Cardiac septum (tissue), 1 donor: ENCODE measurements around the gene CELSR2. TPM values are rescaled to one million over a fixed set of nuclear protein-coding genes. Genes with fewer than 3 reads are reported as not detected.
A peak's percentile ranks its signal among the peaks of the same experiment; 100 is the strongest.
"Not testable (repeated sequence)": the region's sequence is repeated elsewhere in the genome, so short reads cannot be mapped to it uniquely, and the experiment has no call there.

Source experiments
- DNase-seq: peaks from one replicate; pipeline ENCODE4 v3.0.0-alpha.2; 2020; ENCODE audit warnings: low spot score
- intact Hi-C: fragments of 100-400 bp; cut with DNase I; formaldehyde crosslinking; loops from one replicate; pipeline ENCODE4 v1.14.0; 2022
- total RNA-seq: library from RNA; stranded (reverse); fragmentation: NEBNext Ultra II Directional; extraction: Animal tissue kit (Norgen Biotek cat#: 25700); gene quantifications from one replicate; pipeline ENCODE4 v1.2.1, GENCODE V29; 2021
- donor health status: DM: no; HTN: no; CAD: no.

The CELSR2 gene
- total RNA-seq, 1 donor from 2014 or later: 7.1 TPM

- DNase-seq: no peak
These were observed 41.7 kb downstream of the CELSR2 start for GRCh38 chr1:109290998-109291397.

GRCh38 chr1:109292364-109292763 lies 43.0 kb downstream of the CELSR2 start:
- intact Hi-C loops: no loop called here

More at GRCh38 chr1:109290998-109291397, 41.7 kb downstream of the CELSR2 start:
- intact Hi-C loops: no loop called here

GRCh38 chr1:109293026-109293425 lies 43.7 kb downstream of the CELSR2 start:
- intact Hi-C loops: no loop called here
- DNase-seq: no peak

More at GRCh38 chr1:109292364-109292763, 43.0 kb downstream of the CELSR2 start:
- no peak for DNase-seq

- no peak for DNase-seq
- intact Hi-C loops: no loop called here
These were observed 45.1 kb downstream of the CELSR2 start for GRCh38 chr1:109294481-109294880.

- no peak for DNase-seq
- intact Hi-C loops: no loop called here
These were observed 46.5 kb downstream of the CELSR2 start for GRCh38 chr1:109295712-109296415.

GRCh38 chr1:109296782-109297181 lies 47.4 kb downstream of the CELSR2 start:
- intact Hi-C loops: no loop called here

GRCh38 chr1:109298666-109299557 lies 49.6 kb downstream of the CELSR2 start:
- peak; percentile 81 for DNase-seq
- intact Hi-C loops: loop anchor here (2.0 kb wide), 1 partner anchor 16 kb away; the partner anchor contains the start of gene PSRC1

More at GRCh38 chr1:109296782-109297181, 47.4 kb downstream of the CELSR2 start:
- DNase-seq: no peak

- DNase-seq: peak; percentile 83
These were observed 50.4 kb downstream of the CELSR2 start for GRCh38 chr1:109299558-109300343.

GRCh38 chr1:109300650-109301151 lies 51.4 kb downstream of the CELSR2 start:
- no peak for DNase-seq
- intact Hi-C loops: no loop called here

More at GRCh38 chr1:109299558-109300343, 50.4 kb downstream of the CELSR2 start:
- intact Hi-C loops: loop anchor here (2.0 kb wide), 1 partner anchor 17 kb away; the partner anchor contains the start of gene PSRC1

GRCh38 chr1:109301874-109302273 lies 52.5 kb downstream of the CELSR2 start:
- no peak for DNase-seq
- intact Hi-C loops: no loop called here

- DNase-seq: no peak
- intact Hi-C loops: no loop called here
These were observed 55.0 kb downstream of the CELSR2 start for GRCh38 chr1:109304226-109304920.

- not testable (repeated sequence) for DNase-seq
- intact Hi-C loops: loop anchor here (2.0 kb wide), 1 partner anchor 93 kb away; no protein-coding TSS in a partner anchor
These were observed 56.7 kb downstream of the CELSR2 start for GRCh38 chr1:109305991-109306390.

- no peak for DNase-seq
- intact Hi-C loops: loop anchor here (2.0 kb wide), 1 partner anchor 92 kb away; no protein-coding TSS in a partner anchor
These were observed 57.5 kb downstream of the CELSR2 start, which contains the start of gene MYBPHL for GRCh38 chr1:109306832-109307273. TSS of gene MYBPHL (minus strand) at chr1:109307011. CDS start at chr1:109306991, 20 bp downstream.

- peak; percentile 79 for DNase-seq
- intact Hi-C loops: loop anchor here (2.0 kb wide), 1 partner anchor 91 kb away; no protein-coding TSS in a partner anchor
These were observed 58.1 kb downstream of the CELSR2 start for GRCh38 chr1:109307274-109308021.

- intact Hi-C loops: no loop called here
- no peak for DNase-seq
These were observed 60.0 kb downstream of the CELSR2 start for GRCh38 chr1:109309347-109309746.

GRCh38 chr1:109312246-109312645 lies 62.9 kb downstream of the CELSR2 start:
- no peak for DNase-seq
- intact Hi-C loops: loop anchor here (5.0 kb wide), 1 partner anchor 35 kb away; no protein-coding TSS in a partner anchor

- DNase-seq: no peak
- intact Hi-C loops: loop anchor here (5.0 kb wide), 1 partner anchor 34 kb away; no protein-coding TSS in a partner anchor
These were observed 63.8 kb downstream of the CELSR2 start for GRCh38 chr1:109312978-109313775.
